CD8-positive, alpha-beta memory T cell (primary cell): ENCODE results near the gene LPAR1. TPM values are rescaled to one million over a fixed set of nuclear protein-coding genes. Genes with fewer than 3 reads are reported as not detected.

ENCODE experiments used
- CTCF ChIA-PET: fragments of 350-600 bp; sonication (Branson Sonifier 250); formaldehyde crosslinking; loops from one replicate; lab custom pipeline; 2021; ENCODE audit warnings: antibody characterized with exemption; lab: Charles Lee
- POLR2A ChIA-PET: fragments of 350-600 bp; sonication (Branson Sonifier 250); formaldehyde crosslinking; loops from one replicate; lab custom pipeline; 2021; ENCODE audit warnings: antibody characterized with exemption; lab: Charles Lee
- DNase-seq, 5 donors: peaks; one replicate each; pipeline versions ENCODE4 v3.0.0 to v3.0.0-alpha.2; 2020 to 2022; ENCODE audit warnings: mixed read lengths in 1 of 5
- H3K27ac ChIP-seq: one replicate; pipeline ENCODE4 v1.7.0; 2013; ENCODE audit warnings: low read depth, mild to moderate bottlenecking, low read length, moderate library complexity
- H3K27me3 ChIP-seq: 2 replicates; pipeline ENCODE4 v1.7.0; 2013; ENCODE audit warnings: low read length, mild to moderate bottlenecking; ENCODE audit not compliant: insufficient read depth, poor library complexity, severe bottlenecking
- H3K36me3 ChIP-seq: 2 replicates; pipeline ENCODE4 v1.7.0; 2013; ENCODE audit warnings: mild to moderate bottlenecking, low read length, moderate library complexity; ENCODE audit not compliant: insufficient read depth
- H3K4me1 ChIP-seq: 2 replicates; pipeline ENCODE4 v1.7.0; 2013; ENCODE audit warnings: mild to moderate bottlenecking, low read length, moderate library complexity; ENCODE audit not compliant: insufficient read depth
- H3K4me3 ChIP-seq: 2 replicates; pipeline ENCODE4 v1.7.0; 2013; ENCODE audit warnings: mild to moderate bottlenecking, low read length
- H3K9me3 ChIP-seq: 2 replicates; pipeline ENCODE4 v1.7.0; 2013; ENCODE audit warnings: mild to moderate bottlenecking, low read length
- H3K27ac Mint-ChIP-seq, 8 donors: one replicate each; pipeline ENCODE4 v1.8.0; 2020 to 2021; ENCODE audit warnings: mixed read lengths in 8 of 8, mild to moderate bottlenecking in 6 of 8, inconsistent platforms in 3 of 8, moderate library complexity in 3 of 8
- H3K27me3 Mint-ChIP-seq, 2 donors: one replicate each; pipeline ENCODE4 v1.8.0; 2020 to 2021; ENCODE audit warnings: mixed read lengths in 2 of 2, mild to moderate bottlenecking in 1 of 2, moderate library complexity in 1 of 2
- H3K36me3 Mint-ChIP-seq, 3 donors: one replicate each; pipeline ENCODE4 v1.8.0; 2020 to 2021; ENCODE audit warnings: mixed read lengths in 3 of 3, inconsistent platforms in 1 of 3, mild to moderate bottlenecking in 1 of 3
- H3K4me1 Mint-ChIP-seq, 3 donors: one replicate each; pipeline ENCODE4 v1.8.0; 2020 to 2021; ENCODE audit warnings: mixed read lengths in 3 of 3, inconsistent platforms in 1 of 3, mild to moderate bottlenecking in 1 of 3
- H3K4me3 Mint-ChIP-seq, 7 donors: one replicate each; pipeline ENCODE4 v1.8.0; 2020 to 2021; ENCODE audit warnings: mixed read lengths in 7 of 7, mild to moderate bottlenecking in 6 of 7, moderate library complexity in 4 of 7, inconsistent platforms in 2 of 7
- H3K9me3 Mint-ChIP-seq, 5 donors: one replicate each; pipeline ENCODE4 v1.8.0; 2020 to 2022; ENCODE audit warnings: mixed read lengths in 5 of 5, mild to moderate bottlenecking in 3 of 5, moderate library complexity in 2 of 5, inconsistent platforms in 1 of 5
- polyA plus RNA-seq: library from polyadenylated mRNA; unstranded; fragments of 300-500 nt; fragmentation: Illumina TruSeq; gene quantifications from one replicate; pipeline ENCODE4 v1.2.3, GENCODE V29; 2021
- total RNA-seq, 2 experiments: library from RNA; stranded (reverse); gene quantifications; one replicate each; pipeline ENCODE4 v1.2.3, GENCODE V29; 2021

The LPAR1 gene
- total and polyA plus RNA-seq, 3 experiments from 2014 or later = not detected

DNA sequence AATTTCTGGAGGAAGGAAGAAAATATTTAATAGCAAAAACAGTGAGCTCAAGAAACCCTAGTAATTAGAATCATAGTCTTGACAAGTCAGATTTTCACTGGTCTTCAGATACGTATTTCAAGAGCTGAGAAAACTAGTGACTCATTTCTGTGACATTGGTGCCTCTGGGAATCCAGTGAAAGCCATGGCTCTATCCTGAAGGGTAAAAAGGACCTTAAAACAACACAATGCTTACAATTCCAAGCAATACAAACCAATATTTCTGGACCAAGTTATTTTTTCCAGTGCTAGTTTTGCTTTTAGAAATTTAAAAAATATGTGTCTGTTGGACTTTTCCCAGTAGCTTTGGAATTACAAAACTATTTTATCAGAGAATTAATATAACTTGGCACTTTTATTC lies 140.3 kb downstream of the LPAR1 start:
- no peaks in the 10 kb centered on the region for H3K4me1 Mint-ChIP-seq

DNA sequence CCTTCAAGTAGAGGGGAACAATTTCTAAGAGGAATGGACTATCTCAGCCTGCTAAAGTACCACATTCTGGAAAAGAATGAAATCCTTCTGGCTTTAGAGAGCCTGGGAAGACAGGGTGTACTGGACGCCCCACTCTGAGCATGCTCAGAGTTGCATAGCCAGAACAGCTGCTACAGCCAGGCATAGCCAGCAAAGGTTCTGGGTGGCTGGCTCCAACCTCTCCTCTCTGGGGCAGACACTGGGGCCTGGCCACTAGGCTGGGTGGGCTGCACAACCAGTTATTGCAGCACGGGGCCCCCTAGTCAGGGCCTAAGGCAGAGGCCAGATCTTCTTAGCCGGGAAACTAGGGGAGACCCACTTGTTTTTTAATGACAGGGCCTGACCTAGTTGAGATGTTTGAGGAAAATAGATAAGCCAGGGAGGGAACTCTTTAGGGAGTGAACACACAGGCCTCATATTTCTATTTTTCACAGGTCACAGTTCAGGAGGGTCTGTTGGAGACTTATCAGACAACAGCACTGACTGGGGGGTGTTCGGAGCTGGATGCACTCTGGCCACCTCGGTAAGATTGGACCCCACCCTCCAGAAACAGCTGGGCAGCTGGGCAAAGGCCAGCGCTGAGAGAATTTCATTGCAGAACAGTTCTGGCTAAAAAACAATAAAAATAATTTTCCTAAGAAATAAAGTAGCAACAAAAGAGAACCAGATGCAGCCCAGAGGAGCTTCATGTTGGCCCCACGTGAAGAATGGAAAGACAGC lies 142.9 kb downstream of the LPAR1 start:
- POLR2A ChIA-PET = no interaction called here
- CTCF ChIA-PET = no interaction called here
- H3K4me3 Mint-ChIP-seq = no peak overlapping the region

More for the DNA sequence above, 140.3 kb downstream of the LPAR1 start:
- ChIA-PET CTCF (no interaction called here), POLR2A (no interaction called here)
- H3K4me3 ChIP-seq = no peak overlapping the region
- H3K36me3 ChIP-seq = no peaks in the 10 kb centered on the region
- Mint-ChIP-seq H3K27me3 (no peaks in the 10 kb centered on the region), H3K9me3 (peaks cover 0 to 23% (median 4%) of the 10 kb centered on the region in 5 donors), H3K27ac (no peak overlapping the region), H3K4me3 (no peak overlapping the region), H3K36me3 (no peaks in the 10 kb centered on the region)
- no peak overlapping the region for H3K27ac ChIP-seq
- DNase-seq = no peak
- H3K27me3 ChIP-seq = no peaks in the 10 kb centered on the region
- no peaks in the 10 kb centered on the region for H3K4me1 ChIP-seq
- H3K9me3 ChIP-seq = no peaks in the 10 kb centered on the region

DNA sequence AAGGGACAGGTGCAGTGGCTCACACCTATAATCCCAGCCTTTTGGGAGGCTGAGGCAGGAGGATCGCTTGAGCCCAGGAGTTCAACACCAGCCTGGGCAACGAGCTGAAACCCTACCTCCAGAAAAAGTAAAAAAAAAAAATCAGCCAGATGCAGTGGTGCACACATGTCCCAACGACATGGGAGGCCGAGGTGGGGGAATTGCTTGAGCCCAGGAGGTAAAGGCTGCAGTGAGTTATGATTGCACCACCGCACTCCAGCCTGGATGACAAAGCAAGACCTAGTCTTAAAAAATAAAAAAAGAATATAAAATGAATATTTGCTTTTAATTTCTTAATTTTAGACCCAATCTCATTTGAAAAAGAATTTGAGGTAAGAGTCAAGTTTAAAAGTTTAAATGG lies 143.5 kb downstream of the LPAR1 start:
- no peak overlapping the region for H3K27ac Mint-ChIP-seq
- H3K9me3 Mint-ChIP-seq = peaks cover 0 to 34% (median 7%) of the 10 kb centered on the region in 5 donors
- H3K4me3 Mint-ChIP-seq = no peak overlapping the region
- Histone ChIP-seq H3K9me3 (no peaks in the 10 kb centered on the region), H3K27me3 (no peaks in the 10 kb centered on the region), H3K36me3 (no peaks in the 10 kb centered on the region), H3K4me1 (no peaks in the 10 kb centered on the region), H3K4me3 (no peak overlapping the region), H3K27ac (no peak overlapping the region)
- no peaks in the 10 kb centered on the region for H3K4me1 Mint-ChIP-seq
- DNase-seq = no peak
- ChIA-PET CTCF (no interaction called here), POLR2A (no interaction called here)
- no peaks in the 10 kb centered on the region for H3K27me3 Mint-ChIP-seq
- no peaks in the 10 kb centered on the region for H3K36me3 Mint-ChIP-seq

More for the DNA sequence above, 142.9 kb downstream of the LPAR1 start:
- DNase-seq = no peak
- no peaks in the 10 kb centered on the region for H3K36me3 Mint-ChIP-seq
- no peaks in the 10 kb centered on the region for H3K9me3 ChIP-seq
- H3K27me3 Mint-ChIP-seq = no peaks in the 10 kb centered on the region
- peaks cover 0 to 29% (median 4%) of the 10 kb centered on the region in 5 donors for H3K9me3 Mint-ChIP-seq
- no peak overlapping the region for H3K4me3 ChIP-seq
- H3K27me3 ChIP-seq = no peaks in the 10 kb centered on the region
- no peak overlapping the region for H3K27ac ChIP-seq
- no peaks in the 10 kb centered on the region for H3K4me1 ChIP-seq
- no peaks in the 10 kb centered on the region for H3K36me3 ChIP-seq
- no peak overlapping the region for H3K27ac Mint-ChIP-seq
- H3K4me1 Mint-ChIP-seq = no peaks in the 10 kb centered on the region

DNA sequence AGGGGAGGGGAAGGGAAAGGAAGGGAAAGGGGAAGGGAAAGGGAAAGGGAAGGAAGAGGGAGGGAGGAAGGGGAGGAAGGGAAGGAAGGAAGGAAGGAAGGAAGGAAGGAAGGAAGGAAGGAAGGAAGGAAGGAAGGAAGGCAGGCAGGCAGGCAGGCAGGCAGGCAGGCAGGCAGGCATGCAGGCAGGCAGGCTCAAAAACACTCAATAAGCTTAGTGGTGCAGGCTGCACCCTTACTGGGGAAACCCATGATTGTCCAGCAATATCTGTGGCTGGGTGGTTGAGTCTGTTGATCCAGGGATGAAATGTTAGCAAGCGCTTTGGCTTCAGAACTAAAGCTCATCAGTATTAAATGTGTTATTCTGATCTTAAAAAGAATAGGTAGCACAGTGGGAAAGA lies 145.6 kb downstream of the LPAR1 start:
- CTCF ChIA-PET = no interaction called here
- no peak overlapping the region for H3K4me3 Mint-ChIP-seq
- H3K27me3 Mint-ChIP-seq = no peaks in the 10 kb centered on the region
- H3K36me3 ChIP-seq = no peaks in the 10 kb centered on the region
- no peak overlapping the region for H3K4me3 ChIP-seq
- H3K9me3 ChIP-seq = no peaks in the 10 kb centered on the region
- no peak overlapping the region for H3K27ac ChIP-seq
- no peaks in the 10 kb centered on the region for H3K27me3 ChIP-seq
- POLR2A ChIA-PET = no interaction called here
- no peak overlapping the region for H3K27ac Mint-ChIP-seq
- no peaks in the 10 kb centered on the region for H3K36me3 Mint-ChIP-seq
- H3K4me1 ChIP-seq = no peaks in the 10 kb centered on the region
- H3K4me1 Mint-ChIP-seq = no peaks in the 10 kb centered on the region
- DNase-seq = no peak
- H3K9me3 Mint-ChIP-seq = peaks cover 0 to 28% (median 8%) of the 10 kb centered on the region in 5 donors

DNA sequence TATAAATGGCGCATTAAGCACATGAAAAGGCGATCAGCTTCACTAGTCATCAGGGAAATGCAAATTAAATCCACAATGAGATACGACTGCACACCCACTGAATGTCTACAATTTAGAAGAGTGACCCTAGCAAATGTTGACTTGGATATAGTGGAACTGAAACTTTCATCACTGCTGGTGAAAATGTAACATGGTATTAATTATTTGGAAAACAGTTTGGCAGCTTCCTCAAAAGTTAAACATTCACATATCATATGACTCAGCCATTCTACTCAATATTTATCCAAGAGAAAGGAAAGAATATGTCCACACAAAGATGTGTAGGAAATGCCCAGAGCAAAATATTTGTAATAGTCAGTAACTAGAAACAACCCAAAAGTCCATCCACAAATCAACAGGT lies 146.5 kb downstream of the LPAR1 start:
- no peaks in the 10 kb centered on the region for H3K4me1 ChIP-seq
- no peaks in the 10 kb centered on the region for H3K27me3 Mint-ChIP-seq
- no peak overlapping the region for H3K4me3 Mint-ChIP-seq
- no peak overlapping the region for H3K27ac ChIP-seq
- peaks cover 0 to 22% (median 2%) of the 10 kb centered on the region in 5 donors for H3K9me3 Mint-ChIP-seq
- ChIA-PET CTCF (no interaction called here), POLR2A (no interaction called here)
- no peaks in the 10 kb centered on the region for H3K36me3 ChIP-seq
- H3K27me3 ChIP-seq = no peaks in the 10 kb centered on the region
- no peak for DNase-seq
- no peaks in the 10 kb centered on the region for H3K9me3 ChIP-seq
- no peak overlapping the region for H3K4me3 ChIP-seq
- H3K36me3 Mint-ChIP-seq = no peaks in the 10 kb centered on the region
- H3K4me1 Mint-ChIP-seq = no peaks in the 10 kb centered on the region
- no peak overlapping the region for H3K27ac Mint-ChIP-seq

DNA sequence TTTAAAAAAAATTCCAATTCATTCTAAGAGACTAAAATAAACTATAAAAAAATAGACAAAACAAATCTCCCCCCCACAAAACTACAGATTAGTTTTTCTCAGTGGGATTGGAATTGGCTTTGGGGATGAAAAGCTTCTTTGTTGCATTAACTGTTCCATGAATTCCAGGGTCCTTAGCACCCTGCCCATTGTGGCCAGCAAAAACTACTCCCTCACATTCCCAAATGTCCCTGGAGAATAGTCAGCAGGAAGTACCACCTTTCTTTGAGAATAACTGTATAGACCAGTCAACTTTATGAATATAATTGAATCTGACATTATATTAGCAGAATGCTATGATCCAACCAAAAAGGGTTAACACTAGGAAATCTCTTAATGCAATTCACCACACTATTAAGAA lies 147.9 kb downstream of the LPAR1 start:
- Histone ChIP-seq H3K4me1 (no peaks in the 10 kb centered on the region), H3K9me3 (no peaks in the 10 kb centered on the region), H3K27me3 (no peaks in the 10 kb centered on the region), H3K36me3 (no peaks in the 10 kb centered on the region), H3K27ac (no peak overlapping the region), H3K4me3 (no peak overlapping the region)
- H3K4me1 Mint-ChIP-seq = no peaks in the 10 kb centered on the region
- no peak overlapping the region for H3K27ac Mint-ChIP-seq
- H3K9me3 Mint-ChIP-seq = peaks cover 0 to 22% (median 0%) of the 10 kb centered on the region in 5 donors
- no peaks in the 10 kb centered on the region for H3K36me3 Mint-ChIP-seq
- H3K4me3 Mint-ChIP-seq = no peak overlapping the region
- H3K27me3 Mint-ChIP-seq = no peaks in the 10 kb centered on the region
- ChIA-PET POLR2A (no interaction called here), CTCF (no interaction called here)
- no peak for DNase-seq

DNA sequence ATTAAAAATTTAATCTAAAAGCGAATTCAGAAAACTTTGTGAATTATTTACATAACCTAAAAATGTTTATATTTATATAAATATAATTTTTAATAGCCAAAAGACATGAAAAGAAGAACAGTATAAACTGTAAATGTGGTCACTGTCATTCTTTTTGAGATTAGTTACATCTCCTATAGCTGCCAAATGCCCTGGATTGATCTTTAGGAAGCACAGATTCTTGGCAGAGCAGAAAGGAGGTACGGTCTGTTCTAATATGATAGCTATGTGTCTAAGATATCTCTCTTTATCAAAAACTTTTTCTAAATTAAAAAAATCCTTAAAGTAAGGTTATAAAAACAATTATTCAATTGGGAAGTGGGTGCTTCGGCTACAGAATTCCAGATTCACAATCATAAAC lies 151.0 kb downstream of the LPAR1 start:
- Histone ChIP-seq H3K9me3 (no peaks in the 10 kb centered on the region), H3K27me3 (no peaks in the 10 kb centered on the region), H3K4me1 (no peaks in the 10 kb centered on the region), H3K4me3 (no peak overlapping the region), H3K36me3 (no peaks in the 10 kb centered on the region), H3K27ac (no peak overlapping the region)
- Mint-ChIP-seq H3K27ac (no peak overlapping the region), H3K9me3 (peaks cover 0 to 26% (median 0%) of the 10 kb centered on the region in 5 donors), H3K4me1 (no peaks in the 10 kb centered on the region), H3K27me3 (no peaks in the 10 kb centered on the region), H3K4me3 (no peak overlapping the region), H3K36me3 (no peaks in the 10 kb centered on the region)
- DNase-seq = no peak
- ChIA-PET CTCF (no interaction called here), POLR2A (no interaction called here)

DNA sequence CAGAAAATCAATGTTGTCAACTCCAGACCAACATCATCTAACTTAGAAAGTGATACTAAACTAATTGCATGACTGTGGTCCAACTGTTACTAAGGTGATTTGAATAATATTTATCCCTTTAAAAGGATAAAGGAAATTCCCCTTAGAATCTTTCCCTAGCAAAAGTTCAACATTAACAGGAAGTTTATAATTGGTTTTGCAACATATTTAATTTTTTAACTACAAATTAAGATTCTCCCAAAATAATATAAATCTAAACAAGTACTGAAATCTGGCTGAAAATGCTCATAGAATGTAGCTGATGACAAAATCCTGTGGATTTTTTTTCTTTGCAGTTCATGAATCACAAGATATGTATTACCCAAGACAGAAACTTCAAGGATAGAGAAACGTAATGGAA lies 151.4 kb downstream of the LPAR1 start:
- Mint-ChIP-seq H3K4me1 (no peaks in the 10 kb centered on the region), H3K27me3 (no peaks in the 10 kb centered on the region), H3K36me3 (no peaks in the 10 kb centered on the region), H3K4me3 (no peak overlapping the region), H3K27ac (no peak overlapping the region), H3K9me3 (peaks cover 0 to 26% (median 0%) of the 10 kb centered on the region in 5 donors)
- no peaks in the 10 kb centered on the region for H3K27me3 ChIP-seq
- H3K4me3 ChIP-seq = no peak overlapping the region
- H3K9me3 ChIP-seq = no peaks in the 10 kb centered on the region
- ChIA-PET POLR2A (no interaction called here), CTCF (no interaction called here)
- no peak overlapping the region for H3K27ac ChIP-seq
- no peaks in the 10 kb centered on the region for H3K36me3 ChIP-seq
- H3K4me1 ChIP-seq = no peaks in the 10 kb centered on the region
- no peak for DNase-seq
